Islet of Langerhans (tissue), 1 donor: ENCODE results near the gene FGF16.
"Not testable (repeated sequence)": the region's sequence is repeated elsewhere in the genome, so short reads cannot be mapped to it uniquely, and the experiment has no call there.

Experiments
- FAIRE-seq: peaks from one replicate; lab custom pipeline; 2011; peaks lifted over from hg19 to GRCh38; lab: Jason Lieb, UNC

FGF16 gene

GRCh38 chrX:77446908-77447652, at the start of gene FGF16:
TSS of gene FGF16 (plus strand) at chrX:77447389. CDS start at chrX:77447675, 286 bp downstream.
- no peak for FAIRE-seq

- FAIRE-seq: no peak
These were observed 48.7 kb upstream of the FGF16 start for GRCh38 chrX:77398330-77398954.

GRCh38 chrX:77404419-77404818, 42.8 kb upstream of the FGF16 start:
- FAIRE-seq: no peak

GRCh38 chrX:77407821-77408220, 39.4 kb upstream of the FGF16 start:
- FAIRE-seq: not testable (repeated sequence)

- FAIRE-seq: no peak
These were observed 34.6 kb upstream of the FGF16 start for GRCh38 chrX:77412631-77413030.

GRCh38 chrX:77415161-77415560, 32.0 kb upstream of the FGF16 start:
- no peak for FAIRE-seq

GRCh38 chrX:77415882-77416281, 31.3 kb upstream of the FGF16 start:
- FAIRE-seq: no peak

GRCh38 chrX:77422891-77423648, 24.1 kb upstream of the FGF16 start:
- FAIRE-seq: no peak

- no peak for FAIRE-seq
These were observed 20.4 kb upstream of the FGF16 start for GRCh38 chrX:77426811-77427210.

GRCh38 chrX:77427611-77428010, 19.6 kb upstream of the FGF16 start:
- FAIRE-seq: no peak

GRCh38 chrX:77428551-77428950, 18.6 kb upstream of the FGF16 start:
- FAIRE-seq: no peak

- no peak for FAIRE-seq
These were observed 16.0 kb upstream of the FGF16 start for GRCh38 chrX:77431227-77431626.

- no peak for FAIRE-seq
These were observed 14.2 kb upstream of the FGF16 start for GRCh38 chrX:77433001-77433400.

GRCh38 chrX:77434962-77435361, 12.2 kb upstream of the FGF16 start:
- no peak for FAIRE-seq

GRCh38 chrX:77436271-77436670, 10.9 kb upstream of the FGF16 start:
- FAIRE-seq: no peak

- FAIRE-seq: no peak
These were observed 10.5 kb upstream of the FGF16 start for GRCh38 chrX:77436682-77437081.

- no peak for FAIRE-seq
These were observed 6.9 kb upstream of the FGF16 start for GRCh38 chrX:77440330-77440729.

GRCh38 chrX:77441033-77441432, 6.2 kb upstream of the FGF16 start:
- no peak for FAIRE-seq

- FAIRE-seq: no peak
These were observed 5.7 kb upstream of the FGF16 start for GRCh38 chrX:77441479-77441878.

- FAIRE-seq: no peak
These were observed 4.5 kb upstream of the FGF16 start for GRCh38 chrX:77442728-77443127.

GRCh38 chrX:77444075-77444474, 3.1 kb upstream of the FGF16 start:
- no peak for FAIRE-seq

GRCh38 chrX:77444545-77444944, 2.6 kb upstream of the FGF16 start:
- no peak for FAIRE-seq

- FAIRE-seq: no peak
These were observed 1.1 kb upstream of the FGF16 start for GRCh38 chrX:77446029-77446585.
